ENCODE measurements around the gene ADAMTS12. TPM values are rescaled to one million over a fixed set of nuclear protein-coding genes. Genes with fewer than 3 reads are reported as not detected.

ADAMTS12 gene
- total RNA-seq, 1 experiment from 2014 or later = not detected

DNA sequence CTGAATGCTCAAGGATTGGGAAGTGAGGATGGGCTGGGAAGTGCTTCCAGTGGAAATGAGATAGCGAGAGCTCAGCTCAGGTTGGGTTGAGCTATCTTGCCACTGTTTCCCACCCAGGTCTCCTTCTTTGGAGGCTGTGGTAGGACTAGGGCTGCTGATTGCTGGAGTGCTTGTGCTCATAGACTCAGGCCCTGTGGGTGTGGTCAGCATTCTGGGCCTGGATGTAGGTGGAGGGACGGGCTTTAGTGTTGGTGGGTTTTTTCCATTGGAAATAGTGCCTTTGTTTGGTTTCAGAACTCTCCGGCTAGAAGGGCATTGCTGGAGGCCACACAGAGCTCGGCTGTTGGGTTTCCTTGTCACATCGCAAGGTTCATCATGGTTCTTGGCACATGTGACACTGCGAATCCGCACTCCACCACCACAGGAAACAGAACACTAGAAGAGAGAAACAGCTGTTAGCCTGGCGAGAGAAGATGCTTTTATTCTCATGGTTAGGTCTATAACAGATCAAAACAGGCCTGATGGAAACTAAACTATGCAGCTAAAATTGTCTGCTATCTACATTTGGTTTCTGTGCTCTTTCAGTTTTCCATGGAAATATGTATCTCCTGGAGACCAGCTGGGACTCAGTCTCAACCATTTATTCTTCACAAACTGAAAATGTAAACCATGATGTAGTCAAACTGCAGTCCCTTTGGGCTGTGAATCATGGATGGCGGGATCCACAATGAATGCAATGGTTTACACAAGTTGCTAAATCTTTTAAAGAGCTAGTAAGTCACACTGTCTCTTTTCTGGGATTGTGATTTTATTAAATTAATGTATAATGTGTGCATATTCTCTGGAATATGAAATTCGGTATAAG lies 314.8 kb downstream of the ADAMTS12 start:
- H3K4me1 Mint-ChIP-seq (ENCODE audit: low read depth, unreplicated experiment) = no peaks in the 10 kb centered on the region
- TF ChIP-seq, protein P1, sequence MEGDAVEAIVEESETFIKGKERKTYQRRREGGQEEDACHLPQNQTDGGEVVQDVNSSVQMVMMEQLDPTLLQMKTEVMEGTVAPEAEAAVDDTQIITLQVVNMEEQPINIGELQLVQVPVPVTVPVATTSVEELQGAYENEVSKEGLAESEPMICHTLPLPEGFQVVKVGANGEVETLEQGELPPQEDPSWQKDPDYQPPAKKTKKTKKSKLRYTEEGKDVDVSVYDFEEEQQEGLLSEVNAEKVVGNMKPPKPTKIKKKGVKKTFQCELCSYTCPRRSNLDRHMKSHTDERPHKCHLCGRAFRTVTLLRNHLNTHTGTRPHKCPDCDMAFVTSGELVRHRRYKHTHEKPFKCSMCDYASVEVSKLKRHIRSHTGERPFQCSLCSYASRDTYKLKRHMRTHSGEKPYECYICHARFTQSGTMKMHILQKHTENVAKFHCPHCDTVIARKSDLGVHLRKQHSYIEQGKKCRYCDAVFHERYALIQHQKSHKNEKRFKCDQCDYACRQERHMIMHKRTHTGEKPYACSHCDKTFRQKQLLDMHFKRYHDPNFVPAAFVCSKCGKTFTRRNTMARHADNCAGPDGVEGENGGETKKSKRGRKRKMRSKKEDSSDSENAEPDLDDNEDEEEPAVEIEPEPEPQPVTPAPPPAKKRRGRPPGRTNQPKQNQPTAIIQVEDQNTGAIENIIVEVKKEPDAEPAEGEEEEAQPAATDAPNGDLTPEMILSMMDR (IDR thresholded peaks at IDR 0.05; ENCODE audit: insufficient read depth in 1 of 2, low read depth in 1 of 2, low read length in 1 of 2, severe bottlenecking in 1 of 2, unreplicated experiment in 1 of 2) = no peak
- BruUV-seq (replicated peaks) = no TSS peak
- Histone ChIP-seq H3K4me1 (no peaks in the 10 kb centered on the region), H3K9me3 (no peaks in the 10 kb centered on the region), H3K36me3 (ENCODE audit: control insufficient read depth, insufficient read depth, low read length) (no peaks in the 10 kb centered on the region), H3K27me3 (replicated peaks; ENCODE audit: control insufficient read depth, insufficient read depth, low read length) (no peaks in the 10 kb centered on the region; the same call in 1 of the 2 replicates), H3K4me3 (ENCODE audit: low read depth, low read length) (no peak overlapping the region)
- ChIA-PET POLR2A (no interaction called here), CTCF (no interaction called here)
- no peaks in the 10 kb centered on the region for H3K9me3 Mint-ChIP-seq (ENCODE audit: unreplicated experiment)
- no peak for DNase-seq
- intact Hi-C loops (cut with micrococcal nuclease; ENCODE audit: unreplicated experiment) = no loop called here
- no peak overlapping the region for H3K4me3 Mint-ChIP-seq (ENCODE audit: unreplicated experiment)
- no peak overlapping the region for H3K27ac Mint-ChIP-seq (ENCODE audit: unreplicated experiment)
- peaks cover 7% of the 10 kb centered on the region for H3K27me3 Mint-ChIP-seq (ENCODE audit: insufficient read depth, unreplicated experiment)
- H3K36me3 Mint-ChIP-seq (ENCODE audit: insufficient read depth, unreplicated experiment) = no peaks in the 10 kb centered on the region

DNA sequence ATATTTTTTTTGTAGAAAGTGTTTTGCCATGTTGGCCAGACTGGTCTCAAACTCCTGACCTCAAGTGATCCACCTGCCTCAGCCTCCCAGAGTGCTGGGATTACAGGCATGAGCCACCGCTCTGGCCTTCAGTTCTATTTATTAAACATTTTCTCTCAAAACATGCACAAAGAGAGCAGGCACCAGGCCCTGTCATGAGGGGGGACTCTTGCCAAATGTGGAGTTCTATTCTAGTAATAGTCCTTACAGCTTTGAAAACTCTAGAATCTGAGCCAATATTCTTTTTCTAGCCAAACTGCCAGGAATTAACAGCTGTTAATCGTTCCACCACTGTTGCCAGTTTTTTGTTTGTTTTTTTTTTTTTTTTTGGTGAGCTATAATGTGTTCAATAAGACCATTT lies 326.5 kb downstream of the ADAMTS12 start:
- ChIA-PET POLR2A (no interaction called here), CTCF (interaction anchor here (0.7 kb wide), 1 partner anchor 166 kb away, joined by 8 read pairs; no protein-coding TSS in a partner anchor)
- intact Hi-C loops (cut with micrococcal nuclease; ENCODE audit: unreplicated experiment) = no loop called here

DNA sequence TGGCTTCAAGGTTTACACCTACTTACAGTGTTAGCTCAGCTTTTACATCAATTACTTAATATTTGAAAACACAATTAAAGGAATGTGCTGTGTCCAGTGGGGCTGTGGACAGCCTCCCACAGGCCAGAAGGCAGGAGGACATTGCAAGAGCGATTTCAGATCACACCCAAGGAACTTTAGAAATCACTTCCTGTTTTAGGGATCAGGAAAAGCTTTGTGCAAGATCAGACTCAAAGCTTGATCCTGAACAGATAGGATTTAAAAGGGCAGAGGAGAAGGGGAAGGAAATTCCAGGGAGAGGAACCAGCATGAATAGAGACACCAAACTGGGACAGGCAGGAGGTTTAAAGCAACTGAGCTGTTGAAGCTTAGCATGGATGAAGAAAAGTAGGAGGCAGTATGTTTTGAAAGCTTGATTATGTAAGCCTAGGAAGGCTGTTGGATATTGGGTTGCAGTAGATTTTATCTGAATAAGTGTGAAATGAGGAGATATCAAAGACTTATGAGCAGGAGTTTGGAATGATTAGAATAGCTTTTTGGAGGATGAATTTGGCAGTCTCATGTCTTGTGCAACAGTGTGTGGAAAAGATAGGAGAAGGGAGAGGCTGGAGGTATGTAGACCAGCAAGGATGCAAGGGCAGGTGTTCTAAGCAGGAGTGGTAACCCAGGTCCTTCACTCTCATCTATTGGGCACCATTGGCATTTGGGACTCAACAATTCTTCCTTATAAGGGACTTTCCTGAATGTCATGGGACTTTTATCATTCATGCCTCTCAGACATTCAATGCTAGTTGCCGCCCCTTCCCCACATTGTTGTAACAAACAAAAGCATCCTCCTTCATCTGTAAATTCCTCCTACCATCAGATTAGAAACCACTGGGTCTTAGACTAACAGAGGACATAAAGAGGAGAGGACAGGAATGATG lies 327.5 kb downstream of the ADAMTS12 start:
- H3K4me1 Mint-ChIP-seq (ENCODE audit: low read depth, unreplicated experiment) = no peaks in the 10 kb centered on the region
- peaks cover 6% of the 10 kb centered on the region for H3K27me3 Mint-ChIP-seq (ENCODE audit: insufficient read depth, unreplicated experiment)
- ChIA-PET CTCF (no interaction called here), POLR2A (no interaction called here)
- TF ChIP-seq, protein P1 (IDR thresholded peaks at IDR 0.05; ENCODE audit: insufficient read depth in 1 of 2, low read depth in 1 of 2, low read length in 1 of 2, severe bottlenecking in 1 of 2, unreplicated experiment in 1 of 2) = no peak
- Histone ChIP-seq H3K27me3 (replicated peaks; ENCODE audit: control insufficient read depth, insufficient read depth, low read length) (no peaks in the 10 kb centered on the region), H3K4me3 (ENCODE audit: low read depth, low read length) (no peak overlapping the region), H3K36me3 (ENCODE audit: control insufficient read depth, insufficient read depth, low read length) (no peaks in the 10 kb centered on the region), H3K9me3 (no peaks in the 10 kb centered on the region), H3K4me1 (no peaks in the 10 kb centered on the region)
- DNase-seq = no peak
- intact Hi-C loops (cut with micrococcal nuclease; ENCODE audit: unreplicated experiment) = no loop called here
- no peaks in the 10 kb centered on the region for H3K9me3 Mint-ChIP-seq (ENCODE audit: unreplicated experiment)
- H3K27ac Mint-ChIP-seq (ENCODE audit: unreplicated experiment) = no peak overlapping the region
- BruUV-seq (replicated peaks) = no TSS peak
- no peaks in the 10 kb centered on the region for H3K36me3 Mint-ChIP-seq (ENCODE audit: insufficient read depth, unreplicated experiment)
- H3K4me3 Mint-ChIP-seq (ENCODE audit: unreplicated experiment) = no peak overlapping the region

More for the DNA sequence above, 326.5 kb downstream of the ADAMTS12 start:
- no peaks in the 10 kb centered on the region for H3K4me1 Mint-ChIP-seq (ENCODE audit: low read depth, unreplicated experiment)
- Histone ChIP-seq H3K9me3 (no peaks in the 10 kb centered on the region), H3K4me3 (ENCODE audit: low read depth, low read length) (no peak overlapping the region), H3K36me3 (ENCODE audit: control insufficient read depth, insufficient read depth, low read length) (no peaks in the 10 kb centered on the region), H3K27me3 (replicated peaks; ENCODE audit: control insufficient read depth, insufficient read depth, low read length) (no peaks in the 10 kb centered on the region), H3K4me1 (no peaks in the 10 kb centered on the region)
- BruUV-seq (replicated peaks) = no TSS peak
- H3K27me3 Mint-ChIP-seq (ENCODE audit: insufficient read depth, unreplicated experiment) = peaks cover 13% of the 10 kb centered on the region
- TF ChIP-seq, protein P1 (IDR thresholded peaks at IDR 0.05; ENCODE audit: insufficient read depth in 1 of 2, low read depth in 1 of 2, low read length in 1 of 2, severe bottlenecking in 1 of 2, unreplicated experiment in 1 of 2) = no peak
- no peaks in the 10 kb centered on the region for H3K36me3 Mint-ChIP-seq (ENCODE audit: insufficient read depth, unreplicated experiment)
- DNase-seq = no peak
- H3K4me3 Mint-ChIP-seq (ENCODE audit: unreplicated experiment) = no peak overlapping the region
- peaks cover 9% of the 10 kb centered on the region for H3K9me3 Mint-ChIP-seq (ENCODE audit: unreplicated experiment)
- no peak overlapping the region for H3K27ac Mint-ChIP-seq (ENCODE audit: unreplicated experiment)
